Epithelial cell of esophagus (primary cell): Measurements from ENCODE around the gene UBP1.

Source experiments
- DNase-seq: peaks from one replicate; pipeline ENCODE4 v3.0.0; 2010; ENCODE audit warnings: low read depth
- H3K4me3 ChIP-seq: 2 replicates; pipeline ENCODE4 v1.5.1; 2011; ENCODE audit warnings: mild to moderate bottlenecking, low read length, control low read depth
- CTCF ChIP-seq: IDR thresholded peaks from 2 replicates; pipeline ENCODE4 v1.5.1; 2011; ENCODE audit warnings: low read depth, mild to moderate bottlenecking, low read length, control low read depth, inconsistent platforms; ENCODE audit not compliant: insufficient read depth; ENCODE audit errors: missing control alignments

UBP1 gene

GRCh38 chr3:33391255-33391995 is 48.8 kb downstream of the UBP1 start:
- DNase-seq, result no peak
- H3K4me3 ChIP-seq, result no peak overlapping the region
- TF ChIP-seq CTCF, result no peak

GRCh38 chr3:33389908-33390307 is 50.3 kb downstream of the UBP1 start:
- no peak for TF ChIP-seq CTCF
- no peak overlapping the region for H3K4me3 ChIP-seq
- no peak for DNase-seq

- DNase-seq, result no peak
- no peak for TF ChIP-seq CTCF
- no peak overlapping the region for H3K4me3 ChIP-seq
Observed at GRCh38 chr3:33388374-33389100, 51.7 kb downstream of the UBP1 start.

- DNase-seq, result no peak
- no peak overlapping the region for H3K4me3 ChIP-seq
- no peak for TF ChIP-seq CTCF
Observed at GRCh38 chr3:33386631-33387030, 53.6 kb downstream of the UBP1 start.

GRCh38 chr3:33385423-33385822 is 54.8 kb downstream of the UBP1 start:
- peak; percentile 45 for DNase-seq
- no peak overlapping the region for H3K4me3 ChIP-seq
- TF ChIP-seq CTCF, result no peak

- no peak for TF ChIP-seq CTCF
- H3K4me3 ChIP-seq, result no peak overlapping the region
- no peak for DNase-seq
Observed at GRCh38 chr3:33383951-33384350, 56.3 kb downstream of the UBP1 start.
